HG02623 (cell line): ENCODE measurements around the gene KRTAP13-2.

Experiments used
- ATAC-seq: cut with Tn5 transposase; IDR thresholded peaks from one replicate; pipeline ENCODE4 v1.9.1; 2021; ENCODE audit warnings: moderate library complexity; ENCODE audit not compliant: unreplicated experiment

KRTAP13-2 gene

GRCh38 chr21:30372139-30372770 lies at the start of gene KRTAP13-2:
Gene KRTAP13-2 (minus strand): TSS chr21:30372271. CDS start chr21:30372213, 58 bp downstream.
- ATAC-seq = no peak

- no peak for ATAC-seq
These were observed 43.9 kb upstream of the KRTAP13-2 start for GRCh38 chr21:30415993-30416392.

GRCh38 chr21:30408782-30409494 lies 36.9 kb upstream of the KRTAP13-2 start:
- no peak for ATAC-seq

- no peak for ATAC-seq
These were observed 23.7 kb upstream of the KRTAP13-2 start, which contains the start of gene KRTAP13-1 for GRCh38 chr21:30395731-30396130. Gene KRTAP13-1 (plus strand): TSS chr21:30396031. CDS start chr21:30396087, 56 bp downstream.

- ATAC-seq = no peak
These were observed 19.5 kb upstream of the KRTAP13-2 start for GRCh38 chr21:30391492-30392025.

GRCh38 chr21:30382201-30382600 lies 10.1 kb upstream of the KRTAP13-2 start:
- no peak for ATAC-seq

GRCh38 chr21:30355906-30356305 lies 16.2 kb downstream of the KRTAP13-2 start:
- no peak for ATAC-seq

GRCh38 chr21:30354308-30355005 lies 17.6 kb downstream of the KRTAP13-2 start:
- no peak for ATAC-seq

GRCh38 chr21:30351534-30351933 lies 20.5 kb downstream of the KRTAP13-2 start:
- ATAC-seq = no peak

GRCh38 chr21:30349572-30349971 lies 22.5 kb downstream of the KRTAP13-2 start:
- no peak for ATAC-seq

- ATAC-seq = no peak
These were observed 23.6 kb downstream of the KRTAP13-2 start, which contains the start of gene KRTAP23-1 for GRCh38 chr21:30348506-30348905. Gene KRTAP23-1 (minus strand): TSS chr21:30348606. CDS start chr21:30348606, 0 bp downstream.

GRCh38 chr21:30345014-30345413 lies 27.1 kb downstream of the KRTAP13-2 start:
- no peak for ATAC-seq

- ATAC-seq = no peak
These were observed 31.1 kb downstream of the KRTAP13-2 start for GRCh38 chr21:30340714-30341573.

GRCh38 chr21:30338717-30339116 lies 33.4 kb downstream of the KRTAP13-2 start:
- no peak for ATAC-seq

GRCh38 chr21:30337772-30338171 lies 34.3 kb downstream of the KRTAP13-2 start:
- no peak for ATAC-seq

GRCh38 chr21:30337276-30337744 lies 34.8 kb downstream of the KRTAP13-2 start, which contains the start of gene KRTAP27-1:
Gene KRTAP27-1 (minus strand): TSS chr21:30337694. CDS start chr21:30337668, 26 bp downstream.
- no peak for ATAC-seq

- ATAC-seq = no peak
These were observed 35.5 kb downstream of the KRTAP13-2 start for GRCh38 chr21:30336596-30336995.

- no peak for ATAC-seq
These were observed 38.3 kb downstream of the KRTAP13-2 start for GRCh38 chr21:30333736-30334135.

- ATAC-seq = no peak
These were observed 39.4 kb downstream of the KRTAP13-2 start for GRCh38 chr21:30332681-30333080.

GRCh38 chr21:30329203-30329875 lies 42.7 kb downstream of the KRTAP13-2 start:
- no peak for ATAC-seq
